Spleen (tissue), 11 donors: Measurements from ENCODE around the gene CPXM2. TPM values are rescaled to one million over a fixed set of nuclear protein-coding genes. Genes with fewer than 3 reads are reported as not detected.

ENCODE experiments used
- DNase-seq: peaks from one replicate; pipeline ENCODE4 v3.0.0-alpha.2; 2020
- H3K27ac ChIP-seq, 8 donors: fragments of 200-600 bp; sonication (generic) in 7 of 8; 1 replicate in 4 of 8; 2 replicates in 4 of 8; pipeline versions ENCODE4 v1.5.0 to v1.8.0; 2016 to 2021; ENCODE audit warnings: inconsistent platforms in 4 of 8, mild to moderate bottlenecking in 4 of 8, moderate library complexity in 1 of 8
- H3K27me3 ChIP-seq, 7 donors: fragments of 200-600 bp; sonication (generic) in 6 of 7; replicated peaks in 1 of 7; 1 replicate in 4 of 7; 2 replicates in 3 of 7; pipeline versions ENCODE4 v1.5.0 to v1.8.0; 2016 to 2021; ENCODE audit warnings: inconsistent platforms in 3 of 7, mild to moderate bottlenecking in 1 of 7
- H3K36me3 ChIP-seq, 6 donors: fragments of 200-600 bp; sonication (generic) in 5 of 6; 1 replicate in 4 of 6; 2 replicates in 2 of 6; pipeline versions ENCODE4 v1.5.0 to v1.8.0; 2016 to 2021; ENCODE audit warnings: inconsistent platforms in 2 of 6
- H3K4me1 ChIP-seq, 6 donors: fragments of 200-600 bp; sonication (generic) in 5 of 6; 1 replicate in 3 of 6; 2 replicates in 3 of 6; pipeline versions ENCODE4 v1.5.0 to v1.8.0; 2016 to 2021; ENCODE audit warnings: inconsistent platforms in 3 of 6
- H3K4me3 ChIP-seq, 8 donors: fragments of 200-600 bp; sonication (generic) in 7 of 8; 1 replicate in 4 of 8; 2 replicates in 4 of 8; pipeline versions ENCODE4 v1.5.0 to v1.8.0; 2016 to 2021; ENCODE audit warnings: inconsistent platforms in 4 of 8, mild to moderate bottlenecking in 4 of 8, moderate library complexity in 2 of 8
- H3K9me3 ChIP-seq, 8 donors: fragments of 200-600 bp; sonication (generic) in 7 of 8; 1 replicate in 4 of 8; 2 replicates in 4 of 8; pipeline versions ENCODE4 v1.5.0 to v1.8.0; 2016 to 2021; ENCODE audit warnings: inconsistent platforms in 4 of 8
- CTCF ChIP-seq, 11 experiments: fragments of 200-600 bp in 7 of 11; fragments of 450-650 bp in 4 of 11; sonication (generic) in 4 of 11; IDR thresholded peaks in 8 of 11; conservative IDR thresholded peaks in 3 of 11; 1 replicate in 7 of 11; 2 replicates in 4 of 11; pipeline versions ENCODE4 v1.4.0 to v1.8.0; 2016 to 2021; ENCODE audit warnings: antibody characterized with exemption in 11 of 11, inconsistent platforms in 4 of 11, mild to moderate bottlenecking in 1 of 11
- POLR2A ChIP-seq, 3 donors: fragments of 450-650 bp; IDR thresholded peaks; one replicate each; pipeline ENCODE4 v1.5.1; 2017; ENCODE audit warnings: antibody characterized with exemption in 3 of 3, mild to moderate bottlenecking in 1 of 3
- POLR2AphosphoS5 ChIP-seq, 3 donors: sonication (generic); formaldehyde crosslinking; IDR thresholded peaks; one replicate each; pipeline ENCODE4 v1.5.1; 2017; ENCODE audit warnings: antibody characterized with exemption in 3 of 3
- WGBS, 5 donors: extraction: QIAGEN DNeasy Blood & Tissue Kit in 3 of 5; methylation state at CpG; one replicate each; pipeline versions ENCODE4 v1.1.5 to v1.1.7; 2013 to 2018; 5-methylcytosine and 5-hydroxymethylcytosine counted together
- intact Hi-C: fragments of 100-400 bp; cut with DNase I; formaldehyde crosslinking; loops from one replicate; pipeline ENCODE4 v1.15.0; 2023; ENCODE audit warnings: low total_unique reads
- polyA plus RNA-seq, 3 donors: library from polyadenylated mRNA; stranded (reverse); fragments of 200-250 nt; gene quantifications; one replicate each; pipeline ENCODE4 v1.2.1, GENCODE V29; 2013
- total RNA-seq, 7 donors: library from RNA; depleted of rRNA in 3 of 7; stranded (reverse); fragments of >200 nt in 3 of 7; fragmentation: NEBNext Ultra II Directional in 4 of 7; extraction: Animal tissue kit (Norgen Biotek cat#: 25700) in 4 of 7; gene quantifications; one replicate each; pipeline versions ENCODE4 v1.1.0 to v1.2.1, GENCODE V29; 2016 to 2021
- donor health status: healthy with polysubstance abuse.
- donor health status: DM: no; HTN: no; CAD: no; lungs with moderate emphysema.
- donor health status: DM: no; HTN: no; CAD: no.
- donor health status: Bipolar disorder and iron deficiency.
- donor health status: healthy.
- donor health status: DM: no; HTN: no; CAD: no.
- donor health status: DM: yes; HTN: yes; CAD: no.

The CPXM2 gene
- total and polyA plus RNA-seq, 10 donors = 3.7 to 38.2 (median 21.7) TPM

- no peaks in the 10 kb centered on the region for H3K9me3 ChIP-seq
- peaks cover 0 to 34% (median 0%) of the 10 kb centered on the region in 7 donors for H3K27me3 ChIP-seq
- TF ChIP-seq POLR2A (IDR thresholded peaks at IDR 0.05) (no peak), CTCF (IDR thresholded peaks at IDR 0.05 in 8 of 11, conservative IDR thresholded peaks at IDR 0.05 in 3 of 11) (no peak), POLR2AphosphoS5 (IDR thresholded peaks at IDR 0.05) (no peak)
- no peak overlapping the region for H3K27ac ChIP-seq
- H3K4me3 ChIP-seq = no peak overlapping the region
- peaks cover 0 to 2% (median 0%) of the 10 kb centered on the region in 6 donors for H3K4me1 ChIP-seq
- no peaks in the 10 kb centered on the region for H3K36me3 ChIP-seq
- intact Hi-C loops = no loop called here
- 64 to 73% (median 70%) methylated on average over 13 to 14 of the region's 14 CpGs for WGBS, 5 donors
- no peak for DNase-seq
These were observed 15.5 kb upstream of the CPXM2 start for GRCh38 chr10:123906884-123907652.

GRCh38 chr10:123906296-123906695 lies 14.7 kb upstream of the CPXM2 start:
- H3K27me3 ChIP-seq = peaks cover 0 to 30% (median 0%) of the 10 kb centered on the region in 7 donors
- no peak overlapping the region for H3K4me3 ChIP-seq
- intact Hi-C loops = no loop called here
- 82 to 89% (median 85%) methylated on average over 4 of the region's 4 CpGs for WGBS, 5 donors
- H3K9me3 ChIP-seq = peaks cover 0 to 4% (median 0%) of the 10 kb centered on the region in 8 donors
- no peak overlapping the region for H3K27ac ChIP-seq
- no peak for TF ChIP-seq POLR2A (IDR thresholded peaks at IDR 0.05)
- TF ChIP-seq POLR2AphosphoS5 (IDR thresholded peaks at IDR 0.05) = no peak
- no peak for TF ChIP-seq CTCF (IDR thresholded peaks at IDR 0.05 in 8 of 11, conservative IDR thresholded peaks at IDR 0.05 in 3 of 11)
- DNase-seq = no peak
- no peaks in the 10 kb centered on the region for H3K4me1 ChIP-seq
- H3K36me3 ChIP-seq = no peaks in the 10 kb centered on the region

GRCh38 chr10:123904834-123905409 lies 13.3 kb upstream of the CPXM2 start:
- H3K9me3 ChIP-seq = peaks cover 0 to 12% (median 8%) of the 10 kb centered on the region in 8 donors
- 57 to 70% (median 69%) methylated on average over 9 to 10 of the region's 10 CpGs for WGBS, 5 donors
- H3K27ac ChIP-seq = no peak overlapping the region
- TF ChIP-seq CTCF (IDR thresholded peaks at IDR 0.05 in 8 of 11, conservative IDR thresholded peaks at IDR 0.05 in 3 of 11) = no peak
- TF ChIP-seq POLR2AphosphoS5 (IDR thresholded peaks at IDR 0.05) = no peak
- TF ChIP-seq POLR2A (IDR thresholded peaks at IDR 0.05) = no peak
- H3K4me1 ChIP-seq = no peaks in the 10 kb centered on the region
- no peak overlapping the region for H3K4me3 ChIP-seq
- no peak for DNase-seq
- peaks cover 0 to 20% (median 0%) of the 10 kb centered on the region in 7 donors for H3K27me3 ChIP-seq
- H3K36me3 ChIP-seq = no peaks in the 10 kb centered on the region
- intact Hi-C loops = no loop called here

GRCh38 chr10:123903621-123904020 lies 12.0 kb upstream of the CPXM2 start:
- 74 to 86% (median 77%) methylated on average over 5 of the region's 5 CpGs for WGBS, 5 donors
- no peak for TF ChIP-seq POLR2AphosphoS5 (IDR thresholded peaks at IDR 0.05)
- TF ChIP-seq POLR2A (IDR thresholded peaks at IDR 0.05) = no peak
- no peak for TF ChIP-seq CTCF (IDR thresholded peaks at IDR 0.05 in 8 of 11, conservative IDR thresholded peaks at IDR 0.05 in 3 of 11)
- Histone ChIP-seq H3K27me3 (peaks cover 0 to 16% (median 0%) of the 10 kb centered on the region in 7 donors), H3K4me3 (no peak overlapping the region), H3K4me1 (no peaks in the 10 kb centered on the region), H3K9me3 (peaks cover 0 to 18% (median 10%) of the 10 kb centered on the region in 8 donors), H3K36me3 (no peaks in the 10 kb centered on the region), H3K27ac (no peak overlapping the region)
- intact Hi-C loops = no loop called here
- no peak for DNase-seq
